Right renal cortex interstitium (tissue), 3 donors: ENCODE data around the gene CORO7. TPM values are rescaled to one million over a fixed set of nuclear protein-coding genes. Genes with fewer than 3 reads are reported as not detected.
A peak's percentile ranks its signal among the peaks of the same experiment; 100 is the strongest.
"Not testable (repeated sequence)": the region's sequence is repeated elsewhere in the genome, so short reads cannot be mapped to it uniquely, and the experiment has no call there.

Experiments
- DNase-seq, 3 donors: peaks; one replicate each; pipeline ENCODE4 v3.0.0-alpha.2; 2013; ENCODE audit warnings: low read depth in 3 of 3, low spot score in 2 of 3
- polyA plus RNA-seq, 3 donors: library from polyadenylated mRNA; unstranded; fragments of 120-200 nt; gene quantifications; one replicate each; pipeline ENCODE4 v1.2.1, GENCODE V29; 2013; ENCODE audit not compliant: insufficient read length in 3 of 3

Gene CORO7
- polyA plus RNA-seq, 3 donors, result 14.3 to 17.2 (median 14.3) TPM

GRCh38 chr16:4358831-4359561 lies 57.4 kb downstream of the CORO7 start:
- no peak for DNase-seq

GRCh38 chr16:4358236-4358635 lies 58.2 kb downstream of the CORO7 start:
- DNase-seq, result no peak

GRCh38 chr16:4356820-4357219 lies 59.6 kb downstream of the CORO7 start:
- no peak for DNase-seq

GRCh38 chr16:4354512-4355409 lies 61.6 kb downstream of the CORO7 start:
- DNase-seq, result no peak

GRCh38 chr16:4353675-4354074 lies 62.7 kb downstream of the CORO7 start:
- no peak for DNase-seq

GRCh38 chr16:4352843-4353242 lies 63.6 kb downstream of the CORO7 start:
- no peak for DNase-seq

- no peak for DNase-seq
These were observed 64.5 kb downstream of the CORO7 start for GRCh38 chr16:4351880-4352279.

- DNase-seq, result peak in 2 of 3 donors; percentile 84 to 86
These were observed 65.4 kb downstream of the CORO7 start, which contains the start of gene PAM16 for GRCh38 chr16:4350787-4351659. Gene PAM16 (minus strand): TSS chr16:4351321. CDS start chr16:4351234, 87 bp downstream.

- no peak for DNase-seq
These were observed 66.0 kb downstream of the CORO7 start for GRCh38 chr16:4350365-4350786.

GRCh38 chr16:4349332-4349731 lies 67.1 kb downstream of the CORO7 start:
- DNase-seq, result no peak

GRCh38 chr16:4347765-4348509 lies 68.5 kb downstream of the CORO7 start:
- DNase-seq, result no peak

GRCh38 chr16:4347010-4347409 lies 69.4 kb downstream of the CORO7 start:
- DNase-seq, result no peak

GRCh38 chr16:4345836-4346781 lies 70.3 kb downstream of the CORO7 start:
- no peak for DNase-seq

- no peak for DNase-seq
These were observed 71.2 kb downstream of the CORO7 start for GRCh38 chr16:4344983-4345835.

GRCh38 chr16:4344300-4344982 lies 72.0 kb downstream of the CORO7 start:
- DNase-seq, result not testable (repeated sequence)

GRCh38 chr16:4342866-4343744 lies 73.3 kb downstream of the CORO7 start:
- no peak for DNase-seq
